Measurements from ENCODE around the gene ITGBL1. TPM values are rescaled to one million over a fixed set of nuclear protein-coding genes. Genes with fewer than 3 reads are reported as not detected.

The ITGBL1 gene
- total and polyA plus RNA-seq, 2 of the 8 experiments (the other 6 are each of a cell fraction or from before 2014, with no cell fraction given): not detected

DNA sequence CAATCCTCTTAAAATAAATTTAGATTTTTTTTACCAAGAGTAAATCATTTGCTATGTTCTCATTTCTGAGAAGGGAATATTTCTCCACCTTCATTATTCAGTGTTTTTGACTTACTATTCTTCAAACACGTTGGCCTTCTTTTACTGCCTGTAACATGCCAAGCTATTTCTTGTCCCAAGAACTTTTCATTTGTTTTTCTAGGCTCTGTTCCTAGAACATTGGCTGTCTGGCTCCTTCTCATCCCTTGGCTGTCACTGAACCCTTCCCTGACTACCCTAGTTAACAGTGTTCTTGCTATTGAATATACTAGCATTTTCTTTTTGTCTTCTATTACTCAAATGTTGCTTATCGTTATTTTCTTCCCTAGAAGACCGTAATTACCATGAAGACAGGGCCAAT lies 248.1 kb downstream of the ITGBL1 start:
- H2BK12ac ChIP-seq (ENCODE audit: low read depth, low read length): no peak overlapping the region
- TF ChIP-seq CEBPB (IDR thresholded peaks at IDR 0.05; ENCODE audit: low read depth, low read length): no peak
- TF ChIP-seq YY1 (IDR thresholded peaks at IDR 0.05; ENCODE audit: low read depth, low read length): no peak
- no peak for TF ChIP-seq POU5F1 (IDR thresholded peaks at IDR 0.05; ENCODE audit: low read depth, low read length)
- no peak for TF ChIP-seq JUN (IDR thresholded peaks at IDR 0.05; ENCODE audit: low read depth, low read length)
- TF ChIP-seq RXRA (IDR thresholded peaks at IDR 0.05; ENCODE audit: insufficient read depth, low read depth, low read length): no peak
- TF ChIP-seq CHD2 (IDR thresholded peaks at IDR 0.05; ENCODE audit: low read length): no peak
- no peak for TF ChIP-seq CBX5 (IDR thresholded peaks at IDR 0.05; ENCODE audit: low read depth, low read length)
- no peak for TF ChIP-seq SP2 (IDR thresholded peaks at IDR 0.05; ENCODE audit: low read length)
- TF ChIP-seq, protein P1, sequence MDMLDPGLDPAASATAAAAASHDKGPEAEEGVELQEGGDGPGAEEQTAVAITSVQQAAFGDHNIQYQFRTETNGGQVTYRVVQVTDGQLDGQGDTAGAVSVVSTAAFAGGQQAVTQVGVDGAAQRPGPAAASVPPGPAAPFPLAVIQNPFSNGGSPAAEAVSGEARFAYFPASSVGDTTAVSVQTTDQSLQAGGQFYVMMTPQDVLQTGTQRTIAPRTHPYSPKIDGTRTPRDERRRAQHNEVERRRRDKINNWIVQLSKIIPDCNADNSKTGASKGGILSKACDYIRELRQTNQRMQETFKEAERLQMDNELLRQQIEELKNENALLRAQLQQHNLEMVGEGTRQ (IDR thresholded peaks at IDR 0.05; ENCODE audit: low read length): no peak
- TF ChIP-seq KDM5A (IDR thresholded peaks at IDR 0.05; ENCODE audit: low read length): no peak
- no peak for TF ChIP-seq CREB1 (IDR thresholded peaks at IDR 0.05)
- no peak for TF ChIP-seq HDAC2 (IDR thresholded peaks at IDR 0.05; ENCODE audit: borderline replicate concordance in 1 of 2, low read depth in 2 of 2, low read length in 2 of 2)
- TF ChIP-seq TAF7 (optimal IDR thresholded peaks at IDR 0.05; ENCODE audit: borderline replicate concordance, low read depth, low read length): no peak
- TF ChIP-seq NRF1 (IDR thresholded peaks at IDR 0.05; ENCODE audit: low read depth, low read length): no peak
- no peak for TF ChIP-seq KDM1A (IDR thresholded peaks at IDR 0.05; ENCODE audit: borderline replicate concordance, low read length)

More for the DNA sequence above, 248.1 kb downstream of the ITGBL1 start:
- ChIA-PET POLR2A (ENCODE audit: partially characterized antibody) (no interaction called here), CTCF (ENCODE audit: partially characterized antibody) (interaction anchor here (0.6 to 1.9 kb wide), 2 partner anchors 10 to 167 kb away, joined by 4 to 6 read pairs; no protein-coding TSS in a partner anchor)
- no peaks in the 10 kb centered on the region for H3K36me3 ChIP-seq (ENCODE audit: control insufficient read depth in 2 of 4, insufficient read depth in 4 of 4, low read length in 3 of 4)
- H3K18ac ChIP-seq (ENCODE audit: extremely low read depth, low read length): no peak overlapping the region
- no peaks in the 10 kb centered on the region for H3K27me3 ChIP-seq (replicated peaks in 1 of 4; ENCODE audit: control insufficient read depth in 3 of 4, extremely low read depth in 1 of 4, insufficient read depth in 3 of 4, low read length in 3 of 4)
- H3K79me1 ChIP-seq (ENCODE audit: low read depth, low read length): no peaks in the 10 kb centered on the region
- H2BK5ac ChIP-seq (ENCODE audit: low read depth, low read length): no peak overlapping the region
- WGBS, 2 experiments (ENCODE audit: extremely low coverage in 1 of 2, insufficient coverage in 1 of 2, insufficient read length in 1 of 2, insufficient replicate concordance in 2 of 2, low coverage in 1 of 2, low lambda C conversion rate in 2 of 2, missing lambda C conversion rate in 1 of 2): 94% methylated on average over 3 of the region's 3 CpGs; no CpG with 5 or more reads in 1 of the 2 experiments
- no peak overlapping the region for H3K9ac ChIP-seq (replicated peaks in 1 of 4; ENCODE audit: extremely low read depth in 1 of 4, low read depth in 3 of 4, low read length in 3 of 4)
- no peak overlapping the region for H2BK20ac ChIP-seq (ENCODE audit: low read length)
- no peak overlapping the region for H2AK5ac ChIP-seq (ENCODE audit: low read depth, low read length)
- H3K27ac ChIP-seq (ENCODE audit: low read depth, low read length): no peak overlapping the region
- DNase-seq (ENCODE audit: low read depth in 1 of 2, low spot score in 2 of 2): no peak
- H3K4me2 ChIP-seq (ENCODE audit: insufficient read depth in 1 of 2, low read depth in 2 of 2, low read length in 2 of 2): no peak overlapping the region
- H2BK120ac ChIP-seq (replicated peaks; ENCODE audit: low read depth, low read length): no peak overlapping the region
- no peak overlapping the region for H3K14ac ChIP-seq (ENCODE audit: insufficient read length)
- H2AFZ ChIP-seq (ENCODE audit: low read length): no peak overlapping the region
- H4K8ac ChIP-seq (ENCODE audit: extremely low read depth, insufficient read depth, low read length): no peak overlapping the region
- H4K20me1 ChIP-seq (replicated peaks in 1 of 2; ENCODE audit: control insufficient read depth in 1 of 2, insufficient read depth in 2 of 2, low read length in 2 of 2): no peaks in the 10 kb centered on the region
- no peaks in the 10 kb centered on the region for H3K79me2 ChIP-seq (ENCODE audit: control insufficient read depth in 1 of 2, insufficient read depth in 2 of 2, low read length in 2 of 2)
- no peaks in the 10 kb centered on the region for H3K4me1 ChIP-seq (replicated peaks in 1 of 4; ENCODE audit: control insufficient read depth in 3 of 4, insufficient read depth in 4 of 4, low read length in 3 of 4)
- peaks cover 2% of the 10 kb centered on the region; the same call in 1 of the 2 replicates for H3K23me2 ChIP-seq (ENCODE audit: low read depth, low read length)
- H3K9me3 ChIP-seq (ENCODE audit: insufficient read depth in 2 of 2, low read depth in 1 of 2, low read length in 1 of 2): no peaks in the 10 kb centered on the region
- no peak overlapping the region for H3K56ac ChIP-seq (replicated peaks; ENCODE audit: insufficient read length, low read depth, low read length)
- H4K5ac ChIP-seq (ENCODE audit: insufficient read length, low read depth, low read length): no peak overlapping the region
- H2BK15ac ChIP-seq (ENCODE audit: low read length): no peak overlapping the region
- no peak overlapping the region for H4K91ac ChIP-seq (replicated peaks; ENCODE audit: insufficient read length, low read length)
- no peak overlapping the region for H3K4ac ChIP-seq (replicated peaks; ENCODE audit: insufficient read length, low read depth, low read length)
- no peak overlapping the region for H3K4me3 ChIP-seq (ENCODE audit: extremely low read depth in 1 of 4, insufficient read depth in 2 of 4, low read depth in 3 of 4, low read length in 4 of 4)
- no peak for FAIRE-seq
- H3K23ac ChIP-seq (ENCODE audit: insufficient read length): no peak overlapping the region
